SJSA1 (cell line): ENCODE data around the gene CDCP1. TPM values are rescaled to one million over a fixed set of nuclear protein-coding genes. Genes with fewer than 3 reads are reported as not detected.
"Not testable (repeated sequence)": the region's sequence is repeated elsewhere in the genome, so short reads cannot be mapped to it uniquely, and the experiment has no call there.

Source experiments
- DNase-seq, 2 experiments: peaks; one replicate each; pipeline ENCODE4 v3.0.0-alpha.2; 2015 to 2020; ENCODE audit warnings: low spot score in 2 of 2, low read depth in 1 of 2
- H3K27ac ChIP-seq: fragments of 250-450 bp; sonication (Bioruptor Pico); 2 replicates; pipeline ENCODE4 v1.5.1; 2020; ENCODE audit warnings: mild to moderate bottlenecking, moderate library complexity
- H3K27me3 ChIP-seq: fragments of 250-450 bp; sonication (Bioruptor Pico); replicated peaks from 2 replicates; pipeline ENCODE4 v1.5.1; 2020; ENCODE audit warnings: mild to moderate bottlenecking, moderate library complexity
- H3K36me3 ChIP-seq: fragments of 250-450 bp; sonication (Bioruptor Pico); 2 replicates; pipeline ENCODE4 v1.5.1; 2020; ENCODE audit warnings: mild to moderate bottlenecking
- H3K4me1 ChIP-seq: fragments of 250-450 bp; sonication (Bioruptor Pico); replicated peaks from 2 replicates; pipeline ENCODE4 v1.6.1; 2021; ENCODE audit warnings: mild to moderate bottlenecking
- H3K4me3 ChIP-seq: fragments of 250-450 bp; sonication (Bioruptor Pico); 2 replicates; pipeline ENCODE4 v1.5.1; 2020; ENCODE audit warnings: mild to moderate bottlenecking
- H3K9me3 ChIP-seq: fragments of 250-450 bp; sonication (Bioruptor Pico); replicated peaks from 2 replicates; pipeline ENCODE4 v1.5.1; 2020; ENCODE audit warnings: mild to moderate bottlenecking
- total RNA-seq: library from RNA; depleted of rRNA; stranded (reverse); fragments of >200 nt; shearing (Covaris generic); gene quantifications from 2 replicates; pipeline ENCODE4 v1.2.3, GENCODE V29; 2014

CDCP1 gene
- total RNA-seq, 1 experiment from 2014 or later = 0.18 TPM

GRCh38 chr3:45088543-45089358 is 57.4 kb downstream of the CDCP1 start:
- Histone ChIP-seq H3K9me3 (no peaks in the 10 kb centered on the region), H3K36me3 (no peaks in the 10 kb centered on the region), H3K4me1 (peaks cover 38% of the 10 kb centered on the region), H3K27me3 (no peaks in the 10 kb centered on the region), H3K27ac (no peak overlapping the region), H3K4me3 (no peak overlapping the region)
- DNase-seq = no peak

GRCh38 chr3:45087155-45087554 is 59.0 kb downstream of the CDCP1 start:
- peaks cover 25% of the 10 kb centered on the region for H3K4me1 ChIP-seq
- no peaks in the 10 kb centered on the region for H3K36me3 ChIP-seq
- H3K27ac ChIP-seq = no peak overlapping the region
- no peak for DNase-seq
- no peaks in the 10 kb centered on the region for H3K9me3 ChIP-seq
- no peak overlapping the region for H3K4me3 ChIP-seq
- H3K27me3 ChIP-seq = no peaks in the 10 kb centered on the region

- Histone ChIP-seq H3K4me1 (peaks cover 15% of the 10 kb centered on the region), H3K9me3 (no peaks in the 10 kb centered on the region), H3K27ac (peak overlapping the region; percentile 31; the same call in 1 of the 2 replicates), H3K36me3 (no peaks in the 10 kb centered on the region), H3K4me3 (no peak overlapping the region), H3K27me3 (no peaks in the 10 kb centered on the region)
- DNase-seq = peak; percentile 49 to 63
These were observed 61.1 kb downstream of the CDCP1 start for GRCh38 chr3:45084820-45085816.

- H3K27ac ChIP-seq = no peak overlapping the region
- no peak overlapping the region for H3K4me3 ChIP-seq
- no peaks in the 10 kb centered on the region for H3K36me3 ChIP-seq
- H3K4me1 ChIP-seq = peaks cover 15% of the 10 kb centered on the region
- H3K27me3 ChIP-seq = no peaks in the 10 kb centered on the region
- DNase-seq = no peak
- H3K9me3 ChIP-seq = no peaks in the 10 kb centered on the region
These were observed 61.8 kb downstream of the CDCP1 start for GRCh38 chr3:45084361-45084760.

- Histone ChIP-seq H3K27me3 (no peaks in the 10 kb centered on the region), H3K27ac (no peak overlapping the region), H3K36me3 (no peaks in the 10 kb centered on the region)
These were observed 63.2 kb downstream of the CDCP1 start for GRCh38 chr3:45083023-45083422.

GRCh38 chr3:45082142-45082538 is 64.0 kb downstream of the CDCP1 start:
- no peaks in the 10 kb centered on the region for H3K9me3 ChIP-seq
- H3K27ac ChIP-seq = no peak overlapping the region
- DNase-seq = no peak
- no peak overlapping the region for H3K4me3 ChIP-seq
- peaks cover 15% of the 10 kb centered on the region for H3K4me1 ChIP-seq
- no peaks in the 10 kb centered on the region for H3K36me3 ChIP-seq
- H3K27me3 ChIP-seq = no peaks in the 10 kb centered on the region

More at GRCh38 chr3:45083023-45083422, 63.2 kb downstream of the CDCP1 start:
- no peak for DNase-seq
- H3K4me3 ChIP-seq = no peak overlapping the region
- H3K9me3 ChIP-seq = no peaks in the 10 kb centered on the region
- peaks cover 15% of the 10 kb centered on the region for H3K4me1 ChIP-seq

DNA sequence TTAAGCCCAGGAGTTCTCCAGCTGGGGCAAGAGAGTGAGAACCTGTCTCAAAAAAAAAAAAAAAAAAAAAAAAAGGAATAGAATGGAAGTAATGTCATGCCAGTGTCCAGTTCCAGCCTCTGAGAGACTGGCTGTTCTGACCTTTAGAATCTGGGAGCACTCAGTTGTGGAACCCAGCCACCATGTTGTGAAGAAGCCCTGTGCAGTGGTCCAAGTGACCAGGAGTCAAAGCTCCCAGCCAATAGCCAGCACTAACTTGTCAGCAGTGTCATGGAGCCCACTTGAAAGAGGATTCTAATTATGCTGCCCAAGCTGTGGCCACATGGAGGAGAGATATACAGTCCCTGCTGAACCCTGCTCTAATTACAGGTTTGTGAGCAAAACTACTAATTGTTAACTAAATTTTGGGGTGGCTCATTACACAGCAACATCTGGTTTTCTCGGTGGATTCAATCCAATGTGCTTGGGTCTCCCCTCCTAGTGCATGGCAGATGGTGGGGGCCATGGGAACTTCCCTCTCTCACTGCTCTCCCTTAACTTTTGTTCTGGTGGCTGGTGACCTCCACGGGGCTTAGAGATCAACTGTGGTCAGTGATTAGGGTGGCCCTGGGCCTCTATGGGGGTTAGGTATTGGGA is 64.6 kb downstream of the CDCP1 start:
- H3K27ac ChIP-seq = no peak overlapping the region
- no peak for DNase-seq
- H3K36me3 ChIP-seq = no peaks in the 10 kb centered on the region
- peaks cover 15% of the 10 kb centered on the region for H3K4me1 ChIP-seq
- H3K9me3 ChIP-seq = no peaks in the 10 kb centered on the region
- H3K4me3 ChIP-seq = no peak overlapping the region
- no peaks in the 10 kb centered on the region for H3K27me3 ChIP-seq

DNA sequence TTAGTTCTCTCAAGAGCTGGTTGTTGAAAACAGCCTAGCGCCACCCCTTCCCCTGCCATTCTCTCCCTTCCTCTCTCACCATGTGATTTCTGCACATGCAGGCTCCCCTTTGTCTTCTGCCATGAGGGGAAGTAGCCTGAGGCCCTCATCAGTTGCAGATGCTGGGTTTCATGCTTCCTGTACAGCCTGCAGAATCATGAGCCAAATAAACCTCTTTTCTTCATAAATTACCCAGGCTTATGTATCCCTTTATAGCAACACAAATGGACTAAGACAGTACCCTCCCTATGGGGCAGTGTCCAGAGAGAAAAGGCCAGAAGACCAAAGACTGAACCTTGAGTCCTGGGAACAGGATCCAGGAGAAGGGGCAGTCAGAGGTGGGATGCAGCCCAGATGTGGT is 65.4 kb downstream of the CDCP1 start:
- no peak for DNase-seq
- peaks cover 15% of the 10 kb centered on the region for H3K4me1 ChIP-seq
- no peaks in the 10 kb centered on the region for H3K9me3 ChIP-seq
- H3K27ac ChIP-seq = no peak overlapping the region
- H3K27me3 ChIP-seq = no peaks in the 10 kb centered on the region
- no peak overlapping the region for H3K4me3 ChIP-seq
- no peaks in the 10 kb centered on the region for H3K36me3 ChIP-seq

DNA sequence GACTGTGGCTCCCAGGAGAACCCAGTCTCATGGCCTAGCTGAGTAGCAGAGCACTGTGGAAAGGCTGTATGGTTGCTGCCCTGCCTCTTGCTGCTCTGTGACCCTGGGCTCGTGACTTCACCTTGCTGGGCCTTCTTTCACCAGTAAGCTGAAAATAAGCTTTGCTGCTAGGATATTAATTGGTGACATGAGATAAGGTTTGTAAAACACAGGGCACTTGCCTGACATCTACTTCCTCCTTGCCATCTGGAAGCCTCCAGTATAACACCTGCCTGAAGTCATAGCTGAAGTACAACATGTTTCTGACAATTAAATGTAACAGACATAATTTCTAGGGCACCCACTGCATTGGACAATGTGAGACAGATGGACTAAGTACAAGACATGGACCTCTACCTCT is 66.5 kb downstream of the CDCP1 start:
- no peak overlapping the region for H3K27ac ChIP-seq
- H3K4me3 ChIP-seq = no peak overlapping the region
- H3K36me3 ChIP-seq = no peaks in the 10 kb centered on the region
- no peaks in the 10 kb centered on the region for H3K27me3 ChIP-seq
- H3K9me3 ChIP-seq = no peaks in the 10 kb centered on the region
- peaks cover 4% of the 10 kb centered on the region for H3K4me1 ChIP-seq
- no peak for DNase-seq

DNA sequence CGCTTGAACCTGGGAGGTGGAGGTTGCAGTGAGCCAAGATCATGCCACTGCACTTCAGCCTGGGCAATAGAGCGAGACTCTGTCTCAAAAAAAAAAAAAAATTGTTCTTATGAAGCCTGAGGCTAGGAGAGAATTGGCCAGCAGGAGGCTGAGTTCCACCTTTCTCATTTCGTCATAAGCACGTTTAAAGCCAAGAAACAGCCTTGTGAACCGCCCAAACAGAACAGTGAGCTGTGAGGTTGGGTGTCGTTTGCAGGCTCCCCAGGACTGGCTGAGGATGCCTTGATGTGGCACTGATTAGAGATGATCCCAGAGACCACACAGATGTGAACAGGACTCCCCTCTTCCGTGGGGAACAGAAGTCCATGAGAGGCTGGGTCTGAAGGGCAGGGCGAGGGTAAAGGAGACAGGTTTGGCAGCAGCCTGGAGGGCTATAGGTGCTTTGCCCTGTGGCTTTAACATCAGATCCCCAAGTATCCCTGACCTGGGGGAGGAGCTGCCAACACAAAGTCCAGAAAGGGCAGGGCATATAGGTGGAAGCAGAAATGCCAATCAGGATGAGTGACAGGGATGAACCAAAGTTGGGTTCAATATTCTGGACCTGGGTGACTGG is 67.2 kb downstream of the CDCP1 start:
- Histone ChIP-seq H3K4me1 (no peaks in the 10 kb centered on the region), H3K27me3 (no peaks in the 10 kb centered on the region), H3K27ac (no peak overlapping the region), H3K36me3 (no peaks in the 10 kb centered on the region), H3K9me3 (no peaks in the 10 kb centered on the region), H3K4me3 (no peak overlapping the region)
- no peak for DNase-seq

DNA sequence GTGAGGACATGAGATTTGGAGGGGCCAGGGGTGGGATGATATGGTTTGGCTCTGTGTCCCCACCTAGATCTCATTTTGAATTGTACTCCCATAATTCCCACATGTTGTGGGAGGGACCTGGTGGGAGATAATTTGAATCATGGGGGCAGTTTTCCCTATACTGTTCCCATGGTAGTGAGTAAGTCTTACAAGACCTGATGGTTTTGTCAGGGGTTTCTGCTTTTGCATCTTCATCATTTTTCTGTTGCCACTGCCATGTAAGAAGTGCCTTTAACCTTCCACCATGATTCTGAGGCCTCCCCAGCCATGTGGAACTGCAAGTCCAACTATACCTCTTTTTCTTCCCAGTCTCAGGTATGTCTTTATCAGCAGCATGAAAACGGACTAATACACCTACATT is 67.9 kb downstream of the CDCP1 start:
- H3K9me3 ChIP-seq, H3K27me3 ChIP-seq, DNase-seq, H3K4me3 ChIP-seq, H3K4me1 ChIP-seq, H3K36me3 ChIP-seq, H3K27ac ChIP-seq: not testable (repeated sequence)

DNA sequence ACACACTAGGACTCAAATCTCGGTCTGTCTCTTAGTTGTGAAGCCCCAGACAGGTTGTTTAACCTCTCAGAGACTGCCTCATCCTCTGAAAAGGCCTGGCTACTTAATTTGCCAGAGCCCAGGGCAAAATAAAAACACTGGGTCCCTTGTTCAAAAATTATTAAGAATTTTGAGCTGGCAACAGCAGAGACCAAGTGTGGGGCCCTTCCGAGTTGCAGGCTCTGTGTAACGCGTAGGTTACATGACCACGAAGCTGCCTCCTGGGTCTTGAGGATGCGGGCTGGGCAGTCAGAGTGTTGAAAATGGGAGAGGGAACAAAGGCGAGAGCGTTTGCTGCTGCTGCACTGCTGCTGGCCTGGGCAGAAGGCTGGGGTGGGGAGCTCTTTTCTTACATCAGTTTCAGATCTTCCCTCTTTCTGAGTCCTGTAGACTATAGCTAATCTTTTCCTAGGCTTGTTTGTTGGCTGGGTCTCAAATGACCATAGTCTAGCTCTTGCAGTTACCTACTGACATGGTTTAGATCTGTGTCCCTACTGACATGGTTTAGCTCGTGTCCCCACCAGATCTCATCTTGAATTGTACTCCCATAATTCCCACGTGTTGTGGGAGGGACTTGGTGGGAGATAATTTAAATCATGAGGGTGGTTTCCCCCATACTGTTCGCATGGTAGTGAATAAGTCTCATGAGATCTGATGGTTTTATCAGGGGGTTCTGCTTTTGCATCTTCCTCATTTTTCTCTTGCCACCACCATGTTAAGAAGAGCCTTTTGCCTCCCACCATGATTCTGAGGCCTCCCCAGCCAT is 70.2 kb downstream of the CDCP1 start:
- no peak for DNase-seq
- no peaks in the 10 kb centered on the region for H3K4me1 ChIP-seq
- no peaks in the 10 kb centered on the region for H3K27me3 ChIP-seq
- no peak overlapping the region for H3K27ac ChIP-seq
- H3K4me3 ChIP-seq = no peak overlapping the region
- H3K36me3 ChIP-seq = no peaks in the 10 kb centered on the region
- H3K9me3 ChIP-seq = no peaks in the 10 kb centered on the region

DNA sequence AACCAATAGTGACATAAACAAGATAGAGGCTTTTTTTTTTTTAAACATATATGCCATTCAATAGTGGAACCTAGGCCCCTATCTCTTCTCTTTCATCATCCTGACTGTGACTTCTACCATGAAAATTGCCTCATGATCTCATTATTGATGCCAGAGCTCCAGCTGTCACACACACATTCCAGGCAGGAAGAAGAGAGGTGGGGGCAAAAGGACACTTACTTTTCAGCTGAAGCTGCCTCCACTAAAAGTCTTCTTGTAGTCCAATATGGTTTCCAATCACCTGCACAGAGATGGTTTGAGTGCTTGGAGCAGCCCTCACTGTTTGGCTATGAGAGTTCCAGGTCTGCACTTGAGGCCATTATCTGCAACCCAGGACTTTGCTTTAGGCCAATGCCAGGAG is 75.1 kb downstream of the CDCP1 start:
- no peak for DNase-seq
- Histone ChIP-seq H3K4me1 (no peaks in the 10 kb centered on the region), H3K9me3 (no peaks in the 10 kb centered on the region), H3K36me3 (no peaks in the 10 kb centered on the region), H3K27ac (no peak overlapping the region), H3K4me3 (no peak overlapping the region), H3K27me3 (no peaks in the 10 kb centered on the region)
